A549 (cell line): ENCODE measurements around the gene HLA-DOA.

ENCODE experiments used
- BCL3 ChIP-seq: fragments of >200 bp; sonication (Bioruptor Twin); formaldehyde crosslinking; IDR thresholded peaks from 3 replicates; pipeline ENCODE4 v1.6.1; 2016
- BHLHE40 ChIP-seq: IDR thresholded peaks from 2 replicates; pipeline ENCODE4 v1.6.1; 2012; ENCODE audit warnings: low read depth, low read length, inconsistent platforms
- CTCF ChIP-seq: fragments of >200 bp; sonication (Bioruptor Twin); formaldehyde crosslinking; IDR thresholded peaks from 3 replicates; pipeline ENCODE4 v1.5.1; 2016
- EHMT2 ChIP-seq: fragments of 200-600 bp; sonication (generic); IDR thresholded peaks from 2 replicates; pipeline ENCODE4 v1.6.1; 2016; ENCODE audit warnings: antibody characterized with exemption, low read depth, mild to moderate bottlenecking, moderate library complexity
- EP300 ChIP-seq, 2 experiments: fragments of >200 bp; sonication (Bioruptor Twin); formaldehyde crosslinking; IDR thresholded peaks; 2 replicates in 1 of 2; 3 replicates in 1 of 2; pipeline ENCODE4 v1.6.1; 2016 to 2017
- ESRRA ChIP-seq: fragments of 150-350 bp; IDR thresholded peaks from 2 replicates; pipeline ENCODE4 v1.6.1; 2014; ENCODE audit warnings: mild to moderate bottlenecking, low read length, borderline replicate concordance
- HMGXB4 ChIP-seq: fragments of 250-450 bp; sonication (Bioruptor Pico); IDR thresholded peaks from 2 replicates; pipeline ENCODE4 v1.5.0; 2021; ENCODE audit warnings: mild to moderate bottlenecking, moderate library complexity, borderline replicate concordance
- POLR2A ChIP-seq: IDR thresholded peaks from 2 replicates; pipeline ENCODE4 v1.6.1; 2012; ENCODE audit warnings: mild to moderate bottlenecking, low read length
- POLR2AphosphoS2 ChIP-seq: conservative IDR thresholded peaks from 2 replicates; pipeline ENCODE4 v1.6.1; 2012; ENCODE audit warnings: low read length, improper control_type of control experiment, inconsistent platforms
- REST ChIP-seq: fragments of 200-600 bp; sonication (generic); IDR thresholded peaks from 2 replicates; pipeline ENCODE4 v1.6.1; 2016; ENCODE audit warnings: antibody characterized with exemption, mild to moderate bottlenecking, moderate library complexity

- TF ChIP-seq HMGXB4 (CRISPR knock-in tag) = no peak
- TF ChIP-seq CTCF = no peak
- no peak for TF ChIP-seq ESRRA
- no peak for TF ChIP-seq BCL3
- TF ChIP-seq EHMT2 = no peak
- TF ChIP-seq POLR2A = no peak
- TF ChIP-seq BHLHE40 = no peak
- TF ChIP-seq REST = no peak
- no peak for TF ChIP-seq EP300 (IDR thresholded peaks at IDR 0.05)
- TF ChIP-seq POLR2AphosphoS2 = no peak
These were observed 31.5 kb downstream of the HLA-DOA start for GRCh38 chr6:32977953-32978324.
